ENCODE measurements around the gene NBEAL2.
"Not testable (repeated sequence)": the region's sequence is repeated elsewhere in the genome, so short reads cannot be mapped to it uniquely, and the experiment has no call there.

The NBEAL2 gene

GRCh38 chr3:47009225-47010110 lies 30.0 kb downstream of the NBEAL2 start:
- in situ Hi-C loops (cut with MboI; ENCODE audit: low sequenced_read_pairs) = no loop called here

GRCh38 chr3:47010111-47010712 lies 30.7 kb downstream of the NBEAL2 start:
- in situ Hi-C loops (cut with MboI; ENCODE audit: low sequenced_read_pairs) = no loop called here

- in situ Hi-C loops (cut with MboI; ENCODE audit: low sequenced_read_pairs) = no loop called here
Measured at GRCh38 chr3:47010910-47011309, 31.4 kb downstream of the NBEAL2 start.

DNA sequence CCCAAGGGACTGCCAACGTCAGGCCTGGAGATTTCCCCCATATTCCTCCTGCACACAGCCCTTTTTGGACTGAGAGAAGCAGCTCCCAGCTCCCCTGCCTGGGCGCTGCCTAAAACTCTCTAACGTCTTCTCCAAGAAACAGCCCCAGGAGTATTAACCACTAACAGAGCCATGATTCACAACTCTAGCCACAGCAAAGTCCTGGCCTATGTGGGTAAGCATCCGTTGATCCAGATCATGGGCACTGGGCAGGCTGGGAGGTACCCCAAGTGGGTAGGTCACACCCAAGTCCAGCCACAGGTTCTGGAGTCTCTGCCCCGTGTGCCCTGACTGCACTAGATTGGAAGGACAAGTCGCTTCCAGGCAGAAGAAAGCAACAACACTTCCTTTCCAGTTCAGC lies 31.9 kb downstream of the NBEAL2 start:
- in situ Hi-C loops (cut with MboI; ENCODE audit: low sequenced_read_pairs) = no loop called here

DNA sequence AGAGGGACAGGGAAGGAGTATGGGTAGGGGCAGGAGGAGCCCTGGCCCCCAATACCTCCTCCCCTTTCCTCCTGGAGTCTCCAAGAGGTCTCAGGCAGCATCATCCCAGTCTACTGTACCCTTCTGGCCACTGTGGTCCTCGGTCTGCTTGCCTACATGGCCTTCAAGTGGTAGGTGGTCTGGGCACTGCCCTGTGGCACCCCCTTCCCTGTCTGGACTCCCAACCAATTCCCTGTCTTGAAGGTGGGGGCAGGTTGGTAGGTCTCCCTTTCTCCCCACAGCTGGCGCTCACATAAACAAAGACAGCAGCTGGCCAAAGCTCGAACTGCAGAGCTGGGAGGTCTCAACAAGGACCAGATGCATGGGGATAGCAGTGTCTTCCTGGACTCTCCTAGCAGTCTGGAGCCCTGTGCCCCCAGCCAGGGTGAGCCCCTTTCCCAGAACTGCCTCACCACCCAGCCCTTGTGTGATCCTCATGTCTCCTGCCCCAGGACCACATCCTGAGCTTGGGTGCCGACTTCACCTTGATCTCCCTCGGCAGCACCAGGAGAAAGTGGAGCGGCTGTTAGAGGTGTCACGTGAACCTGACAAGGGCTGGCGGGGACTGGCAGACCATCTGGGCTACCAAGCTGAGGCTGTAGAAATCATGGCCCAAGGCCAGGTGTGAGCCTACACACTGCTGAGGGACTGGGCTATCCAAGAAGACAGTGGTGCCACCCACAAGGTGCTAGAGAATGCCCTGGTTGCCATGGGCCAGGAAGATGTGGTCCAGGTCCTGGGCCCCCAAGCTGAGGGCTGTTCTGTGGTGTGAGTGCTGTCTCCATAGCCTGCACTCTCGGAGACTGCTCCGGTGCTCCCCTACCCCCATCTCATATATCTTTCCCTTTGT lies 33.1 kb downstream of the NBEAL2 start:
- in situ Hi-C loops (cut with MboI; ENCODE audit: low sequenced_read_pairs) = no loop called here

- in situ Hi-C loops (cut with MboI; ENCODE audit: low sequenced_read_pairs) = no loop called here
Measured at GRCh38 chr3:47013231-47013630, 33.8 kb downstream of the NBEAL2 start.

- in situ Hi-C loops (cut with MboI; ENCODE audit: low sequenced_read_pairs) = no loop called here
Measured at GRCh38 chr3:47014036-47014435, 34.6 kb downstream of the NBEAL2 start.

DNA sequence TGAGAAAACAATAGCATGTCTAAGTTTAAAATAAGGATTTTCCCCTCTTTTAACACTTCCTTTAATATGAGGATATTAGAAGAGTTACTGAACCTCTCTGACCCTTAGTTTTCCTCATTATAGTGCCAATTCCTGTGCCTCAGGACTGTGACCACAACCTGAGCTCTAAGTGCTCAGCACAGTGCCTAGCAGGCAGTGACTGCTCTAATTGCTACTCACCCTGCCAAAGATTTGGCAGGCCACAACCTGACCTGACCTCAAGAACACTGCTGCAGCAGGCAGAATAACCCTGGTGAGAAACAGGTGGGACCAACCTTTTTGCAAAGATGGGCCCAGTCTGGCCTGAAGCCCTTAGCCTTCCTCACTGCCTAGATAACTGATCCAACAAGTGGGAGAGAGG lies 35.7 kb downstream of the NBEAL2 start:
- in situ Hi-C loops (cut with MboI; ENCODE audit: low sequenced_read_pairs) = no loop called here

GRCh38 chr3:47016086-47016933 lies 36.8 kb downstream of the NBEAL2 start:
- in situ Hi-C loops (cut with MboI; ENCODE audit: low sequenced_read_pairs) = no loop called here

GRCh38 chr3:47016934-47017435 lies 37.5 kb downstream of the NBEAL2 start:
- in situ Hi-C loops (cut with MboI; ENCODE audit: low sequenced_read_pairs) = no loop called here

- in situ Hi-C loops (cut with MboI; ENCODE audit: low sequenced_read_pairs) = no loop called here
Measured at GRCh38 chr3:47017504-47018268, 38.2 kb downstream of the NBEAL2 start.

GRCh38 chr3:47018269-47018611 lies 38.8 kb downstream of the NBEAL2 start:
- in situ Hi-C loops (cut with MboI; ENCODE audit: low sequenced_read_pairs) = no loop called here

GRCh38 chr3:47019201-47019600 lies 39.7 kb downstream of the NBEAL2 start:
- in situ Hi-C loops (cut with MboI; ENCODE audit: low sequenced_read_pairs) = no loop called here

GRCh38 chr3:47020311-47020710 lies 40.8 kb downstream of the NBEAL2 start:
- in situ Hi-C loops (cut with MboI; ENCODE audit: low sequenced_read_pairs) = no loop called here

DNA sequence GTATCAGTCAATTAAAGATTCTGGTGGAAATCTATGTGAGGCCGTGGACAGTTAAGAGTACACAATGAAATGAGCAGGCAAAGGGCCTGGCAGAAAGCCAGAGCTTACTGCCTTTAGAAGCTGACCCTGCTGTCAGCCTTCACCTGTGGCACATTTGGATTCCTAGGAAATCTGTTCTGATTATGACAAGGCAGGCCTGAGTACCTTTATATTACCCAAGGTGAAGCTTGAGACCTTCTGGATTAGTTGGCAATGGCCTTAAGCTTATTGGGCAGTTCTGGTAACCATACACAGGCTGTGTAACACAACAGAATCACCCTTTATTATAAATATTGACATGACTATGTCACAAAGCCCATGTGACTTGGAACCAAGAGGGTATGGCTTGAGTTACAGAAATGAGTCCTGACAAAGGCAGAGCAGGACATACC lies 43.2 kb downstream of the NBEAL2 start:
- in situ Hi-C loops (cut with MboI; ENCODE audit: low sequenced_read_pairs) = no loop called here

DNA sequence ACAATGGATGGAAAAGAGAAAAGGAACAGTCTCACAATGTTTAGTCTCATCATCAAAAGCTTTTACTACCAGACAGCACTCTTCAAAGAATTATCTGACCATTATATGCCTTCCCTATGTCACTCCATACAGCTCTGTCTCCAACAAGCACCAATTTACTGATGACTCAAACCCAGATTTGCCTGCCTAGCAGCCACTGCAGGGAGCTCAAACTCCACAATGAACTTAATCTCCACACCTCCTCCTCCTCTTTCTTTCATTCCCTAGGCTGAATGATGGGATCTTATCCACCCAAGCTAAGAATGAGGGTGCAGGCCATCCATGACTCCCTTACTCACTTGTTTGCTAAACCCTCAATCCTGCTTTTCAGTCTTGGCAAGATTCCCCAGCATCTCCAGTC lies 45.5 kb downstream of the NBEAL2 start:
- in situ Hi-C loops (cut with MboI; ENCODE audit: low sequenced_read_pairs) = no loop called here

GRCh38 chr3:47026432-47026831 lies 47.0 kb downstream of the NBEAL2 start:
- in situ Hi-C loops (cut with MboI; ENCODE audit: low sequenced_read_pairs) = not testable (repeated sequence)

DNA sequence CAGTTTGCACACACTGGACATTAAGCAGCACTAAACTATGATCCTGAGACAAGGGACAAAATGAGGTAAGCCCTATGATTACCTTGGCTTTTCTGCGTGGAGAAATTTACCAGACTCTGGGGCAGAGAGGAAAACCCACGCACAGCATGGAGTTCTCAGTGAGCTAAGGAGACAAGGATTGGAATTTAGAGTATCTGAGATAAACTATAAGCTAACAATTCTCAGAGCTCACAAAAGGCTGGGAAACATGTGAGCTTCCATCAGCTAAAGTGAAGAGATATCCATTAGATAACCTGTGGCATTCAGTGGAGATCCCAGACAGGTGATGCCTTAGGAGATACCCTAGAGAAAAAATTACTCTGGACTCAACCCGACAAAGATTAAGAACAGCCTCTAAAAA lies 48.7 kb downstream of the NBEAL2 start:
- in situ Hi-C loops (cut with MboI; ENCODE audit: low sequenced_read_pairs) = no loop called here

GRCh38 chr3:47028667-47029066 lies 49.2 kb downstream of the NBEAL2 start:
- in situ Hi-C loops (cut with MboI; ENCODE audit: low sequenced_read_pairs) = no loop called here

- in situ Hi-C loops (cut with MboI; ENCODE audit: low sequenced_read_pairs) = not testable (repeated sequence)
Measured at GRCh38 chr3:47031041-47031440, 51.6 kb downstream of the NBEAL2 start.
